Measurements from ENCODE around the gene CHCHD1. TPM values are rescaled to one million over a fixed set of nuclear protein-coding genes. Genes with fewer than 3 reads are reported as not detected.

The CHCHD1 gene
- total RNA-seq, 2 donors from 2014 or later, result 30.2 to 32.8 TPM

DNA sequence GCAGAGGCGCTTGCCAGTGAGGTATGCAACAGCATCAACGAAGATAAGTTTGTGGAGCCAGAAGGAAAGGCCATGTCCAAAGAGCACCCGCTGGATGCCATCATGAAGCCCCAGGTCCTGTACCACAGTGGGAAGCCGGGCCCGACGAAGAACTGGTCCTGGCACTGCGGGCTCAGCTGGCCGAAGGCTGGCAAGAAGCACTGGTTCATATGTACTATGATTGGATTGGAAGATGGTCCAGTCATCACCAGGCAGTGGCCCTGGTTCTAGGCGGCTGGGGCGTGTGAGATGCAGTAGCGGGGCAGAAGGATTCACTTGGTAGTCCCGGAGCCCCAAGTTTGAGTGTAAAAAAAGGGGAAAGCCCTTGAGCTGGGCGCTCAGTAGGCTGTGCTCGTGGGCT is 25.6 kb downstream of the CHCHD1 start:
- no peaks in the 10 kb centered on the region for H3K27me3 Mint-ChIP-seq
- H3K27ac Mint-ChIP-seq, result peak overlapping the region; percentile 77
- no peak for ATAC-seq (replicated peaks)
- peaks cover 83% of the 10 kb centered on the region for H3K36me3 Mint-ChIP-seq (ENCODE audit: low read depth)
- no peaks in the 10 kb centered on the region for H3K9me3 Mint-ChIP-seq
- H3K4me1 Mint-ChIP-seq, result peaks cover 39% of the 10 kb centered on the region
- peak overlapping the region; percentile 49 for H3K4me3 Mint-ChIP-seq

DNA sequence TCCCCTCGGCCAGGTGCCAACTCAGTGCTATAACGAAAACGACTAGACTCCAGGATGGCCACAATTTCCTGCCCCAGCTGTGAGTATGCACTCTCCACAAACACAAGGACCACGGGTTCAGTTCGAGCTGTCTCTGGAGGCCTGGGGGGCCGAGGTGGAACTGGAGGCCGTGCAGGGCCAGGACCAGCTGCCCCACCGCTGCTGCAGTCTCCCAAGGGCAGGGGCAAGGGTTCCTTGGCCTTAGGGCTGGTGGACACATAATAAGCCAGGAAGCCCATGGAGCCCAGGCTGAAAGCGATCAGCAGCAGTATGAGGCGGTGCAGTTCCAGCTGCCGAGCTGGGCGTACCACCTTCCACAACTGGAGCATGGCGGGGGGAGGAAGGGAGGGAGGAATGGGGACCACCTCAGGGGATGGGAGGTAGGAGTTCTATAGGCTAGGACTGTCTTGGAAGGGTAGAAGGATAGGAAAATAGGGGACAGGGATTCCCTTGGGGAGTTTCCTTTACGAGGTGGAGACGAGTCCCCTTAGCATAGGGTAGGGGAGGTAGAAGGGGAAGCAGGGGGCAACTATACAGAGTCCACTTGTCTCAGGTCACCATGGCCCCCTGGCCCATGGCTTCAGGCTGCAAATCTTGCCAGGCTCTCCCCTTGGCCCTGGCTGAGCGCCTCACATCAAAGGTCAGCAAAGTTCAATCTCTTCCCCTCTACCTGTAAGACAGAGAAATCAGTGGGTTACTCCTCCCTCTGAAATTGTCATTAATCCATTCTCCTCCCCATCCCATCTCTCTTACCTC is 26.4 kb downstream of the CHCHD1 start:
- peaks cover 39% of the 10 kb centered on the region for H3K4me1 Mint-ChIP-seq
- H3K9me3 Mint-ChIP-seq, result no peaks in the 10 kb centered on the region
- peak overlapping the region; percentile 98 for H3K27ac Mint-ChIP-seq
- H3K27me3 Mint-ChIP-seq, result no peaks in the 10 kb centered on the region
- H3K36me3 Mint-ChIP-seq (ENCODE audit: low read depth), result peaks cover 82% of the 10 kb centered on the region
- H3K4me3 Mint-ChIP-seq, result peak overlapping the region; percentile 92
- ATAC-seq (replicated peaks), result no peak

DNA sequence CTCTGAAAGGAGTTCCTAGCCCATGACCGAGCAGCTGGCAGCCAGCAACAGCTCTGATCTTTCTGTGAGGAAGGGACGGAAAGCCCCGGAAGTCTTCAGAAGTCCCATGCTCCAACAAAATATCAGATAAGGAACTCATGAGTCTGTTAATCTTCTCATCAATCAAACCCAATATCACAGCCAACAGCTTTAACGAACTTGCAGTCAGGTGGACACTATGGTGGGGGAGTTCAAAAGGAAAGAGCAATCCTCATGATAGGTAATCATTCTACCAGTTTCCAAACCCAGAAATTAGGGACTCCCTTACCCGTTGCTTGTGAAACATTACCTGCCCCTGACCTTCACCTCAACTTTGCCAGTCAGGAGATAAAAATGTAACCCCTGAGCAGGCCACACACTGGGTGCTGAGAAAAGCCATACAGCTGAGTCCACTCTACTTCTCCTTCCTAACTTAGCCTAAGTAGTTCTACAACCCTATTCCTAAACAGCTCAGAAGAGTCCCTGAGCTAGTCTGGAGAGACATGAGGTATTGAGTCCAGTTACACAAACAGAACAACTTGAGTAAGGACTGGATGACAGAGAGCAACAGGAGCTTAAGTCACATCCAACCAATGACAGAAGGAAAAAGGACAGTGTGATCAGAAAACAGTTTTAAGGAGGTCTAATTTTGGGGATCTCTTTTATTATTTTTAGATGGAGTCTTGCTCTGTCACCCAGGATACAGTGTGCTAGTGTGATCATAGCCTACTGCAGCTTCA is 27.4 kb downstream of the CHCHD1 start:
- no peaks in the 10 kb centered on the region for H3K9me3 Mint-ChIP-seq
- H3K36me3 Mint-ChIP-seq (ENCODE audit: low read depth), result peaks cover 79% of the 10 kb centered on the region
- H3K4me1 Mint-ChIP-seq, result peaks cover 32% of the 10 kb centered on the region

DNA sequence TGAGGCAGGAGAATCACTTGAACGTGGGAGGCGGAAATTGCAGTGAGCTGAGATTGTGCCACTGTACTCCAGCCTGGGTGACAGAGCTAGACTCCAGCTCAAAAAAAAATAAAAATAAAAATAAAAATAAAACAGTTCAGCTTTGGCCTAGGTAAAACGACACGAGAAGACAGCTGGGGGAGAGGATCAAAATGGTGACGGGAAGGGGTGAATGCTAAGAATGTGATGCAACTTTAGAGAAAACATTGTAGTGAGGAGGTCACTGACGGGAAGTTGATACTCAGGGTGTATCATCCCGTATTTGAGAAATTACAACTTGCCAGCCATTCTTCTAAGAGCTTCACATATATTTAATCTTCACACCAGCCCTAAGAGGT is 28.5 kb downstream of the CHCHD1 start:
- Mint-ChIP-seq H3K4me3 (peak overlapping the region; percentile 92), H3K36me3 (ENCODE audit: low read depth) (peaks cover 69% of the 10 kb centered on the region), H3K9me3 (no peaks in the 10 kb centered on the region), H3K4me1 (peaks cover 32% of the 10 kb centered on the region), H3K27ac (peak overlapping the region; percentile 98), H3K27me3 (no peaks in the 10 kb centered on the region)
- peak; percentile 1 for ATAC-seq (replicated peaks)

More for the DNA sequence above, 27.4 kb downstream of the CHCHD1 start:
- no peak for ATAC-seq (replicated peaks)
- Mint-ChIP-seq H3K27ac (peak overlapping the region; percentile 98), H3K4me3 (peak overlapping the region; percentile 92), H3K27me3 (no peaks in the 10 kb centered on the region)

DNA sequence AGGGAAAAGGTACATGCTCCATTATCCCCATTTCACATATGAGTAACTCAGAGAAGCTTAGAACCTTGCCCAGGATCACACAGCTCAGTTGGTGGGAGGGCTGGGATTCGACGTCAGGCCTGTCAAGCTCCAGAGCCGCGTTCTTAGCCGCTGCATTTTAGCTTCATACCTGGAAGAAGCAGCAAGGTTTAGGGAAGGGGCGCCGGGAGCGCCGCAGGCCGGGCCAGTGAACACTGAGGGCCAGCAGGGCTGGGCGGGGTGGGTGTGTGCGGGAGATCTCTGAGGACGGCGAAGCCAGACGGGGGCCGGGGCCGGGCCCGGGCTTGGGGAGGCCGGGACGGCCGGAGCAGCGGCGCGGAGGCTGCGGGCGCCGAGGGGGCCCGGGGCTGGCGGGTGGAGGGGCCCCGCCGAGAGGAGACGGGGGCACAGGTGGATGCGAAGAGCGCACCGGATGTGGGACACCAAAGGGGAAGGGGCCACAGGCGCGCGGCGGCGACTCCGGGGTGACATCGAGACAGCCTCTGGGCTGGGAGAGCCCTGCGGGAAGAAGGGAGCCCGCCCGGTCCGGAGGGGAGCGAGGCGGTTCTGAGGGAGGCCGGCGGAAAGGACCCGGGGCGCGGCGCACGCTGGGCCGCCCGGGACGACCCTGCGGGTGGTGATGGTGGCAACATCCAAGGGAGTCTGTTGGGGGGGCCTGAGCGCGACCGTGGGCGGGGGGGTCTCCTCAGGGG is 29.1 kb downstream of the CHCHD1 start:
- Mint-ChIP-seq H3K9me3 (no peaks in the 10 kb centered on the region), H3K27me3 (no peaks in the 10 kb centered on the region), H3K4me3 (peak overlapping the region; percentile 92), H3K27ac (peak overlapping the region; percentile 98), H3K36me3 (ENCODE audit: low read depth) (peaks cover 68% of the 10 kb centered on the region), H3K4me1 (peaks cover 28% of the 10 kb centered on the region)
- peak; percentile 27 for ATAC-seq (replicated peaks)

DNA sequence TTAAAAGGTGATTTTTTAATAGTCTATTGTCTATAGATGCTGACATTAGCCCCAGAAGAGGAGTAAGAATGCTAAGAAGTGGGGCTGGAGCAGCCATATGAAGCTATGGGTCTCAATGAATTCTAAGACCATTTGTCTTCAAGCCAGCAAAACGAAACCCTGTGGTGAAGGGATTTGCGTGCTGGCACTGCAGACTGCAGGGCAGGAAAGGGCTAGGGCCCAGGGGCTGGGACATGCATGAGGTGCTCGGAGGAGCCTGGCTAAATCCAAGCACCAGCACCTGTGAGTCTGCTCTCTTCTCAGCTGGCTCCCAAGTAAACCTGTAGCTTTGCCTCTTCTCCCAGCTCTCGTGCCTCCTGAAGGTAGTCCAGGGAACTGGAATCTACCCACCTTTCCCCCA is 30.8 kb downstream of the CHCHD1 start:
- H3K27ac Mint-ChIP-seq, result peak overlapping the region; percentile 79
- no peaks in the 10 kb centered on the region for H3K9me3 Mint-ChIP-seq
- H3K27me3 Mint-ChIP-seq, result no peaks in the 10 kb centered on the region
- H3K4me3 Mint-ChIP-seq, result peak overlapping the region; percentile 56
- H3K4me1 Mint-ChIP-seq, result peaks cover 14% of the 10 kb centered on the region
- no peak for ATAC-seq (replicated peaks)
- H3K36me3 Mint-ChIP-seq (ENCODE audit: low read depth), result peaks cover 61% of the 10 kb centered on the region

DNA sequence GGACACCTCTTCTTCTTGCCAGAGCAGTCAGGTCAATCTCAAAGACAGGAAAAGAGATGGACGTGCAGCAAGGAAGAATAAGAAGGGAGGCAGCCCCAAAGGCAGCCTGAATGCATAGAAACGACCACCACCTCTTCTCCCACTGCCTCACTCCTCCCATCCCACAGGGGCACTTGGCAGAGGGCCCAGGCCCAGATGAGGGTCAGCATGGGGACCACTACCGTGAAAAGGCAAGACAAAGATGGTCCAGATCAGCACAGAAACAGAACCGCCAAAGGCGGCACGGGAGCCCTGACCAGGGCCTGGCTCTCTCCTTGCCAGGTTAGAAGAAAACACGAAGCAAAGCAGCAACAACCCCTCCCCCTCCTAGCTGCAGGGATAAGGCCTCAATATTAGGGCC is 31.5 kb downstream of the CHCHD1 start:
- peaks cover 59% of the 10 kb centered on the region for H3K36me3 Mint-ChIP-seq (ENCODE audit: low read depth)

DNA sequence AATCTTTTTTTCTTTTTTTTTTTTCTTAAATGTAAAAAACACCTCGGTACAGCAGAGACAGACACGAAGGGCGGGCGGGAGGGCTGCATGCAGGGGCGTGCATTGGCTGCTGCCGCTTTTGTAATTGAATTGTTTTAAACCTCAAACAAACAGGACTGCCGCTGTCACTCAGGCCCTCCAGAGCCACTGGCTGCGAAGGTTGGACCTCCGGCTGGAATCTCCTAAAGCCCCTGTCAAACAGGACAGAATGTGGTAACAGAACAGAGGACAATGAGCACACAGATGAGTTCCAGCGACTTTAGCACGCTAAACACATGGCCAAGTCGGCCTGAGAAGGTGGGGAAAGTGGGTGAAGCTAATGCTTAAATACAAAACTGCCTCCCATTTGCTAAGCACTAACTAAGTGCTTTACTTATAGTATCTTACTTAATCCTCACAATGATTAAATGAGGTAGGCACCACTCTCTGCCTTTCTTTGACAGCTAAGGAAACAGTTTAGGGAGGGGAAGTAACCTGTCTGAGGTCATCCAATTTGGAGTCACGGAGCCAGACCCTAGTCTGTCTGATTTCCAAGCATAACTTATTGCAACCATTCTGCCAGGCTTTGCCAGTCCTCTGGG is 32.5 kb downstream of the CHCHD1 start:
- H3K27ac Mint-ChIP-seq, result no peak overlapping the region
- H3K36me3 Mint-ChIP-seq (ENCODE audit: low read depth), result peaks cover 49% of the 10 kb centered on the region
- H3K27me3 Mint-ChIP-seq, result no peaks in the 10 kb centered on the region
- no peak for ATAC-seq (replicated peaks)
- H3K4me3 Mint-ChIP-seq, result no peak overlapping the region
- peaks cover 6% of the 10 kb centered on the region for H3K4me1 Mint-ChIP-seq
- H3K9me3 Mint-ChIP-seq, result no peaks in the 10 kb centered on the region

More for the DNA sequence above, 31.5 kb downstream of the CHCHD1 start:
- Mint-ChIP-seq H3K4me1 (peaks cover 14% of the 10 kb centered on the region), H3K27me3 (no peaks in the 10 kb centered on the region), H3K9me3 (no peaks in the 10 kb centered on the region), H3K27ac (no peak overlapping the region), H3K4me3 (no peak overlapping the region)
- no peak for ATAC-seq (replicated peaks)

DNA sequence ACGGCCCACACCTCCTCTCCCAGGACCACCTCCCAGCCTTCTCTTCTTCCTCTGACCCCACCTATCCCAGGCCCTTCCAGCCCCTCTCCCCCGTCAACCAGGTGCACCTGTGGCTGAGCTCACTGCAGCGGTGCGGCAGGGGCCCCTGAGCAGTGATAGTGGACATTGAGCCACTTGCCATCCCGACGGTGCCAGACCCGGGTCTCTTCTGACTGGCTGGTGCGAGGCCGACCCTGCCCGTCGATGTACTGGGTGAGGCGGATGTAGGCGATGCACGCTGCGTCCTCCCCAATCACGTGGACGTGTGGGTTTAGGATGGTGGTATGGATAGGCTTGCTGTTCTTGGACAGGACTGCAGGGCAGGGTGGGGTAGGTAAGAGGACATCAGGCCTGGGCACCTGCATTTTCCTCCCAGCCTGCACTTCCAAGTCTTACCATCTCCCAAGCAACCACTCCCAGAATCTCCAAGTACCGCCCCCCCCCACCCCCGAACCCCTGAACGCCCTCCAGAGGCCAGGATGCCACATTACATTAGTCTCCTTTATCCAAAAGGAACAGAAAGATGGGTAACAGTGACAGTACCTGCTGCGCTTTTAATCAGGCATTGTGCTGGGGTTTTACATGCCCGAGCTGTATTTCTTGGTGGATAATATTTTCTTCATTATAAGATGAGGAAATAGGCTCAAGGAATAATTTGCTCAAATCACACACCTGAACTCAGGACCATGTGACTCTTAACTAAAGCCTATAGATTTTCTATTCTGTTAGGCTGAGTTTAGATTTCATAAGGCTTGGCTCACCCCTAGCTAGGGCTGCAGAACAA is 33.3 kb downstream of the CHCHD1 start:
- no peak overlapping the region for H3K4me3 Mint-ChIP-seq
- no peaks in the 10 kb centered on the region for H3K9me3 Mint-ChIP-seq
- peaks cover 4% of the 10 kb centered on the region for H3K4me1 Mint-ChIP-seq
- H3K27me3 Mint-ChIP-seq, result no peaks in the 10 kb centered on the region
- no peak overlapping the region for H3K27ac Mint-ChIP-seq
- no peak for ATAC-seq (replicated peaks)
- peaks cover 41% of the 10 kb centered on the region for H3K36me3 Mint-ChIP-seq (ENCODE audit: low read depth)

DNA sequence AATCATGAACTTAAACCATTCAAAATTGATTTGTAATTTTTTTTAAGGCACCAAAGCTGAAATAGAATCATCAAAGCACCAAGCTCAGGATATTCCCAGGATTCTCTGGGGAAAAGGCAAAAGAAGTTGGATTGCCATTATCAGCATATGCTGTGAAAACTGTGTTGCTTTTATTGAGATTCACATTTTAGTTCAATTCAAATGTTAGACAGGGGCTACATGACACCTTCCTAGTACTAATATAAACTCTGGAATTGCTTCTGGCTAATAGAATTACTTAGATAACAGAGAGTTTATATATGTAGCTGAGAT is 33.8 kb downstream of the CHCHD1 start:
- no peaks in the 10 kb centered on the region for H3K27me3 Mint-ChIP-seq
- no peak for ATAC-seq (replicated peaks)
- peaks cover 36% of the 10 kb centered on the region for H3K36me3 Mint-ChIP-seq (ENCODE audit: low read depth)
- H3K4me1 Mint-ChIP-seq, result no peaks in the 10 kb centered on the region
- H3K4me3 Mint-ChIP-seq, result no peak overlapping the region
- no peaks in the 10 kb centered on the region for H3K9me3 Mint-ChIP-seq
- no peak overlapping the region for H3K27ac Mint-ChIP-seq

DNA sequence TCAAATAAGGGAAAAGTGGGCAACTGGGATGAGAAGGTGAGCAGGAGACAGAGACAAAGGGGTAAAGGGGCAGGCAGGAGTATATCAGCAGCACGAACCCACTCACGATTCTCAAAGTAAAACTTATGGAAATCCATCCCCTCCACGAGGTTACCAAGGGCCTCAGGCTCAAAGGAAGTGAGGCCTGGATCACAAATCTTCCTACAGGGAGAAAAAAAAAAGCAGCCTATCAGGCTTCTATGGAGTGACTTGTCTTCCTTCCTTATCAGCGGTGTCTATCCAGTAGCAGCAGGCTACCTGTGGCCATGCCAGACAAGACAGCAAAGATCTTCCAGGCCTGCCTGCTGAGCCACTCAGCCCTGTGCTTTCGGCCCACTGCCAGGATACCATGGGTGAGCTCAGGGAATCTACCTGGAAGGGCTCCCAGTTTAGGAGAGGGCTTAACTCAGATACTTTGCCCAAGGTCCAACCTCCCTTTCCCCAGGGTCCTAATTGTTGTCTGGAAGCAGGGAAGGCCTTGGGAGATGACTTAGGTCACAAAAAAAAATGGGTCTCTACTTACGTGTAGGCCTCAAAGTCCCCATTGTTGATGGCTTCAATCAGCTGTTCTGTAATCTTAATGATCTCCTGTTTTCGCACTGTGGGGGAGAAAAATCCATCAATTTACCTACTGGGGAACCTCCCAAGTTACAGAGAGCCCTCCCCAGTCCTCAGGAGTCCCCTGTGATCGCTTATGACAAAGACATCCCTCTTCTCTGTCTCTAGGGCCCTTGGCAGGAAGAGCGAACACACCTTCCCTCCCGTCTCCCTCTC is 35.3 kb downstream of the CHCHD1 start:
- Mint-ChIP-seq H3K27ac (no peak overlapping the region), H3K36me3 (ENCODE audit: low read depth) (peaks cover 35% of the 10 kb centered on the region), H3K4me3 (no peak overlapping the region), H3K27me3 (no peaks in the 10 kb centered on the region), H3K4me1 (no peaks in the 10 kb centered on the region), H3K9me3 (no peaks in the 10 kb centered on the region)
- ATAC-seq (replicated peaks), result no peak

DNA sequence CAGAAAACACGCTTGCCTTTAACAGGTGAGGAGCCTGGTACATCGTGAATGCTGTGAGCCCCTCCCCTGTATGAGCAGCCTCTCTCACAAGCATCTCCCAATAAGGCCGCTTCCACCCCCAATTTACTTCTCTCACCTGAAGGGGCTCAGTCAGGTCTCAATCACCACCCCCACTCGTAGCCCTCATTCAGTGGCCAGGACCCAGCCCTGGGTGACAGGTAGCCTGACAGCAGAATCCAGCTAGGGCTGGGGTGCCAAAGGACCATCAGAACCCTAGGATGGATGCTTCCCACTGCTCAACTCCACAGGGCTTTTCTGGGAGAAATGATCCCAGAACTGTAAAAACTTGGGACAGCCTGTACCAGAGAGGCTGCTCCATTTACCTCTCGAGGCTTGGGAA is 36.0 kb downstream of the CHCHD1 start:
- no peak for ATAC-seq (replicated peaks)
- H3K36me3 Mint-ChIP-seq (ENCODE audit: low read depth), result peaks cover 36% of the 10 kb centered on the region

DNA sequence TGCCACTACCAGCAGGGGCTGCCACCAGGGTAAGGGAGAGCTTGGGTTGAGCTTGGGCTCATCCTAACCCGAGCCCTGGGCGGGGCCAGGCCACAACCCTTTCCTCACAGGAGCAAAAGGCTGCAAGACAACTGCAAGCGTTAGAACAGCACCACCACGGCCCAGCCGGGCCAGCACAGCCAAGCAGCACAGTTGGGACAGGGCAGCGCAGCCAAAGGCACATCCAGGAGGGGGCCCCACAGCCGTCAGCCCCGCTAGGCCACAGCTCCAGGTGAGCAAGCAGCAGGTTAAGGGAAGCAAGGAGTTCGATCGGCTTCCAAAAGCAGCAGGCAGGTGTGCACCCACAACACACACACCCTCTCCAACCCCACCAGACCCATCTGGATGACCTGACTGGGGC is 36.6 kb downstream of the CHCHD1 start:
- no peaks in the 10 kb centered on the region for H3K27me3 Mint-ChIP-seq
- no peak for ATAC-seq (replicated peaks)
- peak overlapping the region; percentile 52 for H3K27ac Mint-ChIP-seq
- H3K4me3 Mint-ChIP-seq, result no peak overlapping the region
- H3K36me3 Mint-ChIP-seq (ENCODE audit: low read depth), result peaks cover 32% of the 10 kb centered on the region
- no peaks in the 10 kb centered on the region for H3K9me3 Mint-ChIP-seq
- H3K4me1 Mint-ChIP-seq, result no peaks in the 10 kb centered on the region

More for the DNA sequence above, 36.0 kb downstream of the CHCHD1 start:
- no peaks in the 10 kb centered on the region for H3K9me3 Mint-ChIP-seq
- no peaks in the 10 kb centered on the region for H3K4me1 Mint-ChIP-seq
- no peaks in the 10 kb centered on the region for H3K27me3 Mint-ChIP-seq
- H3K4me3 Mint-ChIP-seq, result no peak overlapping the region
- peak overlapping the region; percentile 52 for H3K27ac Mint-ChIP-seq

All from activated T-helper 17 cell treated with anti-CD3 and anti-CD28 coated beads, Interleukin-2, amount 50 U/mL, for 72 hours (primary cell).